ENCODE measurements around the gene ZNF148. TPM values are rescaled to one million over a fixed set of nuclear protein-coding genes. Genes with fewer than 3 reads are reported as not detected.

ZNF148 gene
- total RNA-seq, 4 donors from 2014 or later = 32.4 to 50.7 (median 39.4) TPM

GRCh38 chr3:125194849-125195601, 180.1 kb downstream of the ZNF148 start:
- Histone ChIP-seq H3K9me3 (no peaks in the 10 kb centered on the region), H3K27ac (no peak overlapping the region), H3K4me1 (no peaks in the 10 kb centered on the region), H3K4me3 (no peak overlapping the region), H3K27me3 (no peaks in the 10 kb centered on the region), H3K36me3 (no peaks in the 10 kb centered on the region)
- no peak for ATAC-seq
- no peak for TF ChIP-seq POLR2A (IDR thresholded peaks at IDR 0.05)
- TF ChIP-seq CTCF (IDR thresholded peaks at IDR 0.05) = no peak
- no peak for TF ChIP-seq POLR2AphosphoS5 (IDR thresholded peaks at IDR 0.05)
- TF ChIP-seq EP300 (IDR thresholded peaks at IDR 0.05) = no peak
- 51 to 54% methylated on average over 2 to 5 of the region's 5 CpGs for WGBS, 2 donors (ENCODE audit: low coverage in 1 of 2)

- Histone ChIP-seq H3K4me3 (no peak overlapping the region), H3K27me3 (no peaks in the 10 kb centered on the region), H3K36me3 (no peaks in the 10 kb centered on the region), H3K9me3 (no peaks in the 10 kb centered on the region), H3K27ac (no peak overlapping the region), H3K4me1 (no peaks in the 10 kb centered on the region)
- TF ChIP-seq POLR2A (IDR thresholded peaks at IDR 0.05) = no peak
- TF ChIP-seq CTCF (IDR thresholded peaks at IDR 0.05) = no peak
- no peak for TF ChIP-seq POLR2AphosphoS5 (IDR thresholded peaks at IDR 0.05)
- no peak for TF ChIP-seq EP300 (IDR thresholded peaks at IDR 0.05)
- ATAC-seq = no peak
- WGBS, 2 donors (ENCODE audit: low coverage in 1 of 2) = 89 to 90% methylated on average over 3 to 4 of the region's 7 CpGs
Observed at GRCh38 chr3:125194061-125194848, 180.9 kb downstream of the ZNF148 start.

- no peak overlapping the region for H3K27ac ChIP-seq
- no peaks in the 10 kb centered on the region for H3K27me3 ChIP-seq
- TF ChIP-seq POLR2AphosphoS5 (IDR thresholded peaks at IDR 0.05) (no peak), POLR2A (IDR thresholded peaks at IDR 0.05) (no peak), EP300 (IDR thresholded peaks at IDR 0.05) (no peak), CTCF (IDR thresholded peaks at IDR 0.05) (no peak)
- H3K9me3 ChIP-seq = no peaks in the 10 kb centered on the region
- H3K4me1 ChIP-seq = no peaks in the 10 kb centered on the region
- H3K36me3 ChIP-seq = no peaks in the 10 kb centered on the region
- H3K4me3 ChIP-seq = no peak overlapping the region
- 85 to 89% methylated on average over 4 to 8 of the region's 12 CpGs for WGBS, 2 donors (ENCODE audit: low coverage in 1 of 2)
- ATAC-seq = no peak
Observed at GRCh38 chr3:125192190-125193035, 182.7 kb downstream of the ZNF148 start.

- H3K27ac ChIP-seq = no peak overlapping the region
- H3K9me3 ChIP-seq = no peaks in the 10 kb centered on the region
- ATAC-seq = no peak
- no peak overlapping the region for H3K4me3 ChIP-seq
- no peaks in the 10 kb centered on the region for H3K4me1 ChIP-seq
- H3K36me3 ChIP-seq = no peaks in the 10 kb centered on the region
- 64 to 83% methylated on average over 3 to 7 of the region's 7 CpGs for WGBS, 2 donors (ENCODE audit: low coverage in 1 of 2)
- H3K27me3 ChIP-seq = no peaks in the 10 kb centered on the region
- TF ChIP-seq CTCF (IDR thresholded peaks at IDR 0.05) (no peak), POLR2AphosphoS5 (IDR thresholded peaks at IDR 0.05) (no peak), POLR2A (IDR thresholded peaks at IDR 0.05) (no peak), EP300 (IDR thresholded peaks at IDR 0.05) (no peak)
Observed at GRCh38 chr3:125191730-125192129, 183.4 kb downstream of the ZNF148 start.
